Glomerular visceral epithelial cell (primary cell): ENCODE measurements around the gene CCNG2.

Source experiments
- DNase-seq: peaks from one replicate; pipeline ENCODE4 v3.0.0-alpha.2; 2016; ENCODE audit errors: extremely low spot score

CCNG2 gene

GRCh38 chr4:77203380-77204197, 46.6 kb downstream of the CCNG2 start:
- DNase-seq: peak; percentile 77

- no peak for DNase-seq
Measured at GRCh38 chr4:77204621-77205020, 47.6 kb downstream of the CCNG2 start.

- DNase-seq: no peak
Measured at GRCh38 chr4:77209012-77209411, 52.0 kb downstream of the CCNG2 start.

GRCh38 chr4:77209936-77210335, 52.9 kb downstream of the CCNG2 start:
- DNase-seq: no peak

- DNase-seq: no peak
Measured at GRCh38 chr4:77215107-77215506, 58.1 kb downstream of the CCNG2 start.

GRCh38 chr4:77217526-77217925, 60.5 kb downstream of the CCNG2 start:
- DNase-seq: no peak

- no peak for DNase-seq
Measured at GRCh38 chr4:77219266-77219665, 62.3 kb downstream of the CCNG2 start.
